GM18873 (cell line): Measurements from ENCODE around the gene RAB37.

Experiments used
- ATAC-seq: cut with Tn5 transposase; IDR thresholded peaks from one replicate; pipeline ENCODE4 v1.9.1; 2021; ENCODE audit warnings: mild to moderate bottlenecking, moderate library complexity, moderate number of reproducible peaks; ENCODE audit not compliant: unreplicated experiment, low FRiP score

Gene RAB37

DNA sequence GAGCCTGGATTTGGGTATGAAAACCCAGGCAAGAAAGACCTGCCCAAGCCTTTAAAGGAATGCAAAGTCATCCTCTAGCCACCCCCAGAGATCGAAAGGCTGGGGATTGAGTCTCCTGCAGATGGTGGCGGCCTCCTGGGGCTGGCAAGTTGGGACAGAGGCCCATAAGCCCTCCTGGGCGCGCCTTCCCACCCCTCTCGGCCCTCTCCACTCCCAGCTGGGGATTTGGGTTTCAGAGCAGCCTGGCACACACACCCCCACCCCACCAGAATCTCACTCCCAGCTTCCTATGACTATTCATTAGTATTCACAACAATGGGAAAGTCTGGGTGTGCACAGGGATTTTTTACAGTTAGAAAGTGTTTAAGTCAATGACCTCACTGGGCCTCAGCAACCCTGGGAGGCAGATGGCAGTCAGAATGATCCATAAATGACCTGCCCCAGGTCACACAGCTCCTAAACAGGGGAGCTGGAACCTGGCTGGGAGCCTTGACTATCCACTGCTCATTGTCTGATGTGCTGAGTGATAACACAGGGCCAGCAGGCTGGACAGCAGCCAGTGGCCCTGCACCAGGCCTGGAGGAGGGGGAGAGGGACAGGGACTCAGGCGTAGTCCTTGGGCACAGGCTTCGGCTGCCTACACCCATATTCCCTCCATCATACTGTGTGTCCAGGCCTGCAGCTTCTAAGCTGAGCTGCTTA lies 23.5 kb downstream of the RAB37 start:
- ATAC-seq = no peak

GRCh38 chr17:74761419-74761818 lies 24.4 kb downstream of the RAB37 start:
- ATAC-seq = no peak

DNA sequence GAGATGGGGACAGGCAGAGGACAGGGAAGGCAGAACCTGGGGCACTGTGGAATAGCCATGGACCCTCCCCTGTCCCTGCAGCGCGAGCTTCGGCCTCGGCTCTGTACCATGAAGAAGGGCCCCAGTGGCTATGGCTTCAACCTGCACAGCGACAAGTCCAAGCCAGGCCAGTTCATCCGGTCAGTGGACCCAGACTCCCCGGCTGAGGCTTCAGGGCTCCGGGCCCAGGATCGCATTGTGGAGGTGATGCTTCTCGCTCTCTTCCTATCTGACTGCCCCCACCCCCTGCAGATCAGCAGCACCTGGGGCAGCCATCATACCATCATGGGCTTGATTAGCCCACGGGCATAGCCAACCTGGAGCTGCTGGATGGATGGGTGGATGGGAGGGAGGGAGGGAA lies 24.9 kb downstream of the RAB37 start:
- ATAC-seq = no peak

DNA sequence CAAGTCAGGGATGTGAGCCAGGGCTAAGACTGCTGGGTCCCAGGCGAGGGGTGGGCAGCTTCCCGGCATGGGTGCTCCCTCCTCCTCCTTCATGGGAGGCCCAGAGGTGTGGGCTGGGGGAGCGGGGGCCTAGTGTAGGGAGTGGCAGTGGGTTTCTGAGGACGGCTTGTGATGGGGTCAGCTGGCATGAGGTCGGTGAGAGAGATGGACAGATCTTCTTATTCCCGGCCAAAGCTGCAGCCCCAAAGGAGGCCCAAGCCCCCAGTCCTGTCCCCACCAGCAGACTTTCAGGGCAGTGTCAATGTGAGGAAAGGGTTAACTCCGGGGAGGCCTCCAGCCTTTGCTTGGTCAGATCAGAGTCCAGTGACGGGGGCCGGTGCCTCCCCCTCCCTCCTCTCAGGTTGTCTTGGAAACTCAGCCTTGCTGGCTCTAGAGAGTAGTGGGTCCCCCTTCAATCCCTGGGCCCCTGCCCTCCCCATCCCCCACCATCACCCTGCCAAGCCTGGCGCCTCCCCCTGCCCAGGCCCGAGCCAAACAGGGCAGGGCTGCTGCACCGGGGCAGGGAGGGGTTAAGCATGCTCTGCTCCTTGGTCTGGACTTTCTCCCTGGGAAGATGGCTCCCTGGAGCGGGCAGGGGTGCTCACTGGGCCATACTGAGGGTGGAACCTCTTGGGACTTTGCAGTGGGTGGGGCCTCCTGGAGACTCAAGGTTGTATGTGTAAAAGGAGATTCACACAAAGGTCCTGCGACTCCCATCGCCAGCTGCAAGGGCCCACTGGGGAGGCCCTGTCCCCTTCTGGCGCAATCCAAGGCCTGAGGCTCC lies 26.7 kb downstream of the RAB37 start:
- ATAC-seq = no peak

- ATAC-seq = no peak
These were observed 27.8 kb downstream of the RAB37 start for GRCh38 chr17:74764751-74765286.

GRCh38 chr17:74766413-74766812 lies 29.4 kb downstream of the RAB37 start:
- no peak for ATAC-seq

- no peak for ATAC-seq
These were observed 30.1 kb downstream of the RAB37 start for GRCh38 chr17:74767111-74767516.

GRCh38 chr17:74768069-74768762 lies 31.2 kb downstream of the RAB37 start:
- no peak for ATAC-seq

GRCh38 chr17:74768763-74769114 lies 31.7 kb downstream of the RAB37 start:
- no peak for ATAC-seq

DNA sequence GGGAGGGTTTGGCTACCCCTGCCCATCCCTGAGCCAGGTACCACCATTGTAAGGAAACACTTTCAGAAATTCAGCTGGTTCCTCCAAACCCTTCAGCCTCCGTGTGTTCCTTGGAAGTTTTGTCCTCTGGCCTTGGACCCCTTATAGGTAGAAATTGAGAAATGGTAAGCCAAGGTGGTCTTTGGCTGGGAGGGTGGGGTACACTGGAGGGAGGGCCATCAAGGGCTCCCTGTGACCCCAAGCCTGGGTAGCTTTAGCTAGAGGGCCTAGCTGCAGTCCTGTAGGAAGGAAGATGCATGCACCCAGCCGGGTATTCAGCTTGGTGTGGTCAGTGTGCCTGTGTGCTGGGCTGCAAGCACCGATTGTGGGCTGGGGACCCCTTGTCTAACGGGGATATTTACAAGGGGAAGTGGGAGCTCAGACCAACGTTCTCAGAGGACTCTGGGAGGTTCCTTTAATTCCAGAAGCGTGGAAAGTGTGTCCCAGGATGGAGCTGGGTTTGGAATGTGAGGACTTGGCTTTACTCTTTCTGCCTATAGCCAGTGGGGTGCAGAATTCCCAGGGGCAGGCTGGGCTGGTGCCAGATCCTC lies 32.3 kb downstream of the RAB37 start:
- ATAC-seq = no peak

- no peak for ATAC-seq
These were observed 32.9 kb downstream of the RAB37 start for GRCh38 chr17:74769856-74770497.

DNA sequence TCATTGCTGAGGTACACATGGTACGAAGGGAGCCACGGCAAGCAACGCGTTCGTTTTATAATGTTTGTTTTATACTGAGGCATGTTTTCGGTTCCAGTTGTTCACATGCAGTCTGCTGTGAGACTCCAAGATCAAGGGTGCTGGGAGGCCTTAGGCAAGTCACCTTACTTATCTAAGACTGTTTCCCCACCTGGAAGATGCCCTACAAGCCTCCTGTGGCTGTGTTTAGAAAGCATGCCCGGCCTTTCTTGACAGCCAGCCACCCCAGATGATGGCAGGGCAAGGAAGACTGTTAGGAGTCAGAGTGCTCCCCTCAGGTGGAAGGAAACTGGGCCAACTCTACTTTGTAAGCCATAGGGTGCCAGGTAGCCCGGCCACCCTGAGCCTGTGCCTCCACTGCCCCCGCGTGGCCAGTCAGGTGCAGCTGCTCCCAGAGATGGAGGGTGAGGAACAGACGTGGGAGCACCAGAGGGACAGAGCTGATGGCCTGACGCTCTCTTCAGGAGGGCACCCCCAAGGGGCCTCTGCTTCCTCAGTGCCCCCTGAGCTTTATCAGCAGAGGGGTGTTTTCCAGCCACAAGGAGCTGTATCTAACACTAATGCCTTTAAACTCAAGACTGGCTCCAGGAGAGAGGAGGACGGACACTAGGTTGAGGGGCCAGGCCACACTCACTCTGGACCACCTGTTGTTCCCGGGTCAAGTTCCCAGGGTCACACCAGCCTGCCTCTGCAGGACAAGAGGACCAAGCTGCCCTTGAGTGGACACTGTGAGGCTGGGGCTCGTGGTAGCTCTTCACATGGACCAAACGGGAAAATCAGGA lies 33.7 kb downstream of the RAB37 start:
- no peak for ATAC-seq

- no peak for ATAC-seq
These were observed 34.4 kb downstream of the RAB37 start for GRCh38 chr17:74771319-74771914.

DNA sequence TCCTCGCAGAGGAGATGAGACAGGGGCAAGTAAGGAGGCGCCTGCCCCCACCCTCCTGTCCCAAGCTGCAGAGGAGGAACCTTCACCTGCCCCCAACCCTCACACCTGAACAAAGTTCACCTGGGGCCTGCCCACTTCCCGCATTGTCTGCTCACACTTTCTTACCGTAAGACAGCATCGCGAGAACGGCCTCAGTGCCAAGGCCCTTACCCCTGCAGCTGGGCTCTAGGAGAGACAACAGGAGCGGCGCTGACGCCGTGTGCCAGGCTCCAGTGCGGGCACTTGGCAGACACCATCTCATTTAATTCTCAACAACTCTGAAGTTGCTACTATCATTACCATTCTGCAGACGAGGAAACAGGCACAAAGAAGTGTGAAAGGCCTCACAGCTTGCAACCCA lies 35.0 kb downstream of the RAB37 start:
- ATAC-seq = no peak

- ATAC-seq = no peak
These were observed 36.4 kb downstream of the RAB37 start for GRCh38 chr17:74773414-74773813.

GRCh38 chr17:74773871-74774286 lies 36.8 kb downstream of the RAB37 start:
- ATAC-seq = no peak

DNA sequence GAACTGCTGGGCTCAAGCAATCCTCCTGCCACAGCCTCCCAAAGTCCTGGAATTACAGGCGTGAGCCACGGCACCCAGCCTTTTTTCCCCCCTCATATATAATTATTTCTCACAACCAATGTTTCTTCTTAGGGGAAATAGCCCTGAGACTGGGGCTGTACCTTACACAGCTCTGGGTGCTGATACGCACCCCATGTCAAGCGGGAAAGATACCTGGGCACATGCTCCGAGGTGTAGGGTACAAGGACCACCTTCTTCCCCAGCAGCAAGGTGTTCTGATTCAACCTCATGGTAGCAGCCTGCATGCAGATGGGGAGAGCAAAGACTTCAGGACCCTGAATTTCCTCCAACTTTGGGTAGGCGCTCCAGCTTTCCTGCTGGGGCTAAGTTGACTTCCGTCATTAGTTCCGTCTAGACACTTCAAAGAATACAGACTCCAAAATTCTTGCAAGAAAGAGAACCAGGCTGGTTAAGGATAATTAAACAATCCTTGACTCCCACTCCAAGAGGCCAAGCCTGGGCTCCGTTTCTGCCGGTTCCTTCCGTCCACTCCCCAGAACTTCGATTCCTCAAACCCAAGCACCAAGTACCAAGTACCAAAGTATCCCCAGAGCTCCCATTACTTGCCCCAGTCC lies 38.5 kb downstream of the RAB37 start:
- ATAC-seq = no peak
